ENCODE data around the gene MCC.

- TF ChIP-seq, protein P1, sequence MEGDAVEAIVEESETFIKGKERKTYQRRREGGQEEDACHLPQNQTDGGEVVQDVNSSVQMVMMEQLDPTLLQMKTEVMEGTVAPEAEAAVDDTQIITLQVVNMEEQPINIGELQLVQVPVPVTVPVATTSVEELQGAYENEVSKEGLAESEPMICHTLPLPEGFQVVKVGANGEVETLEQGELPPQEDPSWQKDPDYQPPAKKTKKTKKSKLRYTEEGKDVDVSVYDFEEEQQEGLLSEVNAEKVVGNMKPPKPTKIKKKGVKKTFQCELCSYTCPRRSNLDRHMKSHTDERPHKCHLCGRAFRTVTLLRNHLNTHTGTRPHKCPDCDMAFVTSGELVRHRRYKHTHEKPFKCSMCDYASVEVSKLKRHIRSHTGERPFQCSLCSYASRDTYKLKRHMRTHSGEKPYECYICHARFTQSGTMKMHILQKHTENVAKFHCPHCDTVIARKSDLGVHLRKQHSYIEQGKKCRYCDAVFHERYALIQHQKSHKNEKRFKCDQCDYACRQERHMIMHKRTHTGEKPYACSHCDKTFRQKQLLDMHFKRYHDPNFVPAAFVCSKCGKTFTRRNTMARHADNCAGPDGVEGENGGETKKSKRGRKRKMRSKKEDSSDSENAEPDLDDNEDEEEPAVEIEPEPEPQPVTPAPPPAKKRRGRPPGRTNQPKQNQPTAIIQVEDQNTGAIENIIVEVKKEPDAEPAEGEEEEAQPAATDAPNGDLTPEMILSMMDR (IDR thresholded peaks at IDR 0.05) = no peak
- TF ChIP-seq POLR2AphosphoS5 (IDR thresholded peaks at IDR 0.05) = no peak
Observed at GRCh38 chr5:113205323-113205722, 282.9 kb downstream of the MCC start.

Data from breast epithelium (tissue), 3 donors.